Keratinocyte (primary cell): ENCODE measurements around the gene AJUBA.

Experiments
- CTCF ChIP-seq, 3 experiments: IDR thresholded peaks in 1 of 3; conservative IDR thresholded peaks in 1 of 3; optimal IDR thresholded peaks in 1 of 3; 2 replicates in 2 of 3; 3 replicates in 1 of 3; pipeline versions ENCODE3 to v1.5.1; 2011; ENCODE audit warnings: low read length in 3 of 3, mild to moderate bottlenecking in 3 of 3, moderate library complexity in 2 of 3, control low read depth in 1 of 3, inconsistent platforms in 1 of 3; ENCODE audit not compliant: insufficient read depth in 2 of 3; ENCODE audit errors: extremely low read depth in 1 of 3
- EZH2 ChIP-seq: IDR thresholded peaks from one replicate; pipeline ENCODE4 v1.6.1; 2012; ENCODE audit warnings: inconsistent platforms, mild to moderate bottlenecking, low read length, moderate library complexity

GRCh38 chr14:22984959-22985658 is 2.8 kb upstream of the AJUBA start:
- TF ChIP-seq CTCF (optimal IDR thresholded peaks at IDR 0.05 in 1 of 3, IDR thresholded peaks at IDR 0.05 in 1 of 3, conservative IDR thresholded peaks at IDR 0.05 in 1 of 3; ENCODE audit: extremely low read depth in 1 of 3, insufficient read depth in 2 of 3, low read length in 3 of 3) (no peak), EZH2 (no peak)
